Epithelial cell of esophagus (primary cell): ENCODE measurements around the gene ADAMTS2.
"Not testable (repeated sequence)": the region's sequence is repeated elsewhere in the genome, so short reads cannot be mapped to it uniquely, and the experiment has no call there.

Experiments used
- DNase-seq: peaks from one replicate; pipeline ENCODE4 v3.0.0; 2010; ENCODE audit warnings: low read depth
- H3K4me3 ChIP-seq: 2 replicates; pipeline ENCODE4 v1.5.1; 2011; ENCODE audit warnings: mild to moderate bottlenecking, low read length, control low read depth
- TF ChIP-seq, protein P1 (sequence below): IDR thresholded peaks from 2 replicates; pipeline ENCODE4 v1.5.1; 2011; ENCODE audit warnings: low read depth, mild to moderate bottlenecking, low read length, control low read depth, inconsistent platforms; ENCODE audit not compliant: insufficient read depth; ENCODE audit errors: missing control alignments

Gene ADAMTS2

DNA sequence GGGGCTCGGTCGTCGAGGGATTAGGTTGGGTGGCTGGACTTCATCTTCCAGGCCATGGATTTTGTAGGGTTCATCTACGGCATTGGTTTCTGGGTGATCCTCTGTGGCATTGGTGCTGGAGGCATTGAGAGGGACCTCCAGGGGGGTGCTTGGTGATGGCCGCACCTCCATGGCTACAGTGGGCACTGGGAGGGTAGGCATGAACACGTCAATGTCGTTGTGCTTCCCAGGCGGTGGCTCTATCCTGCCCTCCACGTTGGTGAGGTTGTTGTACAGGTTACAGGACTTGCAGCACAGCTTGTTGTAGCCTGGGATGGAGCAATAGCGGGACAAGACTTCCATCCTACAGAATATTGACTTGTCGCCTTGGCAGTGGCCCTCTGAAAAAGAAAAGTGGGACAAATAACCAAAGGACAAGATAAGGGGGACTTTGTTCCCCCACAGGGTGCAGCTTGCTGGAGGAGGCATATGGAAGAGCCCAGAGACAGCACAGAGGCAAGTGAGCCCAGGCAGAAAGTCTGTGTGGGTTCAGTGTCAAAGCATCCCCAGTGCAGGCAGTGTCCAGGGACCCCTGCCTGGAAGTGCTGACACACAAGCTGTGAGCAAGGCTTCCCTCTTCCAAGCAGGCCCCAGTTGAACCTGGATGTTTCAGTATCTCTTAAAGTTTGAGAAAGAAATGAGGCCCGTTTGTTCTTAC, 231.2 kb downstream of the ADAMTS2 start:
- no peak overlapping the region for H3K4me3 ChIP-seq
- TF ChIP-seq, protein P1, sequence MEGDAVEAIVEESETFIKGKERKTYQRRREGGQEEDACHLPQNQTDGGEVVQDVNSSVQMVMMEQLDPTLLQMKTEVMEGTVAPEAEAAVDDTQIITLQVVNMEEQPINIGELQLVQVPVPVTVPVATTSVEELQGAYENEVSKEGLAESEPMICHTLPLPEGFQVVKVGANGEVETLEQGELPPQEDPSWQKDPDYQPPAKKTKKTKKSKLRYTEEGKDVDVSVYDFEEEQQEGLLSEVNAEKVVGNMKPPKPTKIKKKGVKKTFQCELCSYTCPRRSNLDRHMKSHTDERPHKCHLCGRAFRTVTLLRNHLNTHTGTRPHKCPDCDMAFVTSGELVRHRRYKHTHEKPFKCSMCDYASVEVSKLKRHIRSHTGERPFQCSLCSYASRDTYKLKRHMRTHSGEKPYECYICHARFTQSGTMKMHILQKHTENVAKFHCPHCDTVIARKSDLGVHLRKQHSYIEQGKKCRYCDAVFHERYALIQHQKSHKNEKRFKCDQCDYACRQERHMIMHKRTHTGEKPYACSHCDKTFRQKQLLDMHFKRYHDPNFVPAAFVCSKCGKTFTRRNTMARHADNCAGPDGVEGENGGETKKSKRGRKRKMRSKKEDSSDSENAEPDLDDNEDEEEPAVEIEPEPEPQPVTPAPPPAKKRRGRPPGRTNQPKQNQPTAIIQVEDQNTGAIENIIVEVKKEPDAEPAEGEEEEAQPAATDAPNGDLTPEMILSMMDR = no peak
- DNase-seq = no peak

DNA sequence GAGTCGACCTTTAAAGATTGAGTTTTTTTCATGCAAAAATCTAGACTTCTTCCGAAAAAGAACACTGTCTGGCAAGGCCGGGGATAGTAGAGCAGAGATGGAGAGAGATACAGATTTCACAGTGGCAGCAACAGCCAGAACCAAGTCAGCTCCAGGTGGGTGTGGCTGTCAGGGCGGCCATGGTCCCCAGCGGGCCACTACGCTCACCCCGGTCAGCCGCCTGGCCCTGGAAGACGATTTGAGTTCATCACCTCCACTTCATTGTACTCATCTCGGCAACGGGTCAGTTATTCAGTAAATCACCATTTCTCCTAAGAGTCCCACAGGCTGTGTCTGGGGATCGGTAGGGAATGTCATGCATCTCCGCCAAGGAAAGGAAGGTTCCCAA, 232.1 kb downstream of the ADAMTS2 start:
- TF ChIP-seq, protein P1 = no peak
- no peak for DNase-seq
- no peak overlapping the region for H3K4me3 ChIP-seq

DNA sequence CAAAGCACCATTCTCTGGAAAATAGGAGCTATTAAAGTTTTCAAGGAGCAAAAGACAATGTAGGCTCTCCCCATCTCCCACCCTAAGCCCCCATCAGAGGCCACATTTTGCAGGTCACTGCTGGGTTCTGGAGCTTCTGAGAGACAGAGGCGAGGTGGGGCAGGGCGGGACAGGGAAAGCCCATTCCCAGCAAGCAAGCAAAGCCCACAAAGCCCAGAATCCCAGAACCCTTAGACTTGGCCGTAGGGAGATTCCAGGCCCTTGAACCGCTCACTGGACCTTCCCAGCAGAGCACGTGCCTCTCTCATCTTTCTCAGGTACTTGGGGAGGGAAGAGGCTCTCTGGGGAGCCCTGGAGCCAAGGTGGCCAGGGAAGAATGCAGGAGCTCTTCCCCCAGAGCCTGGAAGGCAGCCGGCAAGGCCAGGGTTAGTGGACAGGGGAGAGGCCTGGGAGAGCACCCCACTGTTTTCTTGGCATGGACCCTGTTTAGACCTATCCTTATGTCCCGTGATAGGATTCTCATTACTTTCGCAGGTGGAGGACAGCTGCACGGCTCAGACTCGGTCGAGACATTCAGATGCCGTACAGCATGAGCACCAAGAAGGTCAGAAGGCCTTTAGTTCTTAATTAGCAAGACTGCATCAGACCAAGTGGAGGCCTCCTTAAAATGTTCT, 232.7 kb downstream of the ADAMTS2 start:
- DNase-seq = no peak
- TF ChIP-seq, protein P1 = no peak
- H3K4me3 ChIP-seq = no peak overlapping the region

DNA sequence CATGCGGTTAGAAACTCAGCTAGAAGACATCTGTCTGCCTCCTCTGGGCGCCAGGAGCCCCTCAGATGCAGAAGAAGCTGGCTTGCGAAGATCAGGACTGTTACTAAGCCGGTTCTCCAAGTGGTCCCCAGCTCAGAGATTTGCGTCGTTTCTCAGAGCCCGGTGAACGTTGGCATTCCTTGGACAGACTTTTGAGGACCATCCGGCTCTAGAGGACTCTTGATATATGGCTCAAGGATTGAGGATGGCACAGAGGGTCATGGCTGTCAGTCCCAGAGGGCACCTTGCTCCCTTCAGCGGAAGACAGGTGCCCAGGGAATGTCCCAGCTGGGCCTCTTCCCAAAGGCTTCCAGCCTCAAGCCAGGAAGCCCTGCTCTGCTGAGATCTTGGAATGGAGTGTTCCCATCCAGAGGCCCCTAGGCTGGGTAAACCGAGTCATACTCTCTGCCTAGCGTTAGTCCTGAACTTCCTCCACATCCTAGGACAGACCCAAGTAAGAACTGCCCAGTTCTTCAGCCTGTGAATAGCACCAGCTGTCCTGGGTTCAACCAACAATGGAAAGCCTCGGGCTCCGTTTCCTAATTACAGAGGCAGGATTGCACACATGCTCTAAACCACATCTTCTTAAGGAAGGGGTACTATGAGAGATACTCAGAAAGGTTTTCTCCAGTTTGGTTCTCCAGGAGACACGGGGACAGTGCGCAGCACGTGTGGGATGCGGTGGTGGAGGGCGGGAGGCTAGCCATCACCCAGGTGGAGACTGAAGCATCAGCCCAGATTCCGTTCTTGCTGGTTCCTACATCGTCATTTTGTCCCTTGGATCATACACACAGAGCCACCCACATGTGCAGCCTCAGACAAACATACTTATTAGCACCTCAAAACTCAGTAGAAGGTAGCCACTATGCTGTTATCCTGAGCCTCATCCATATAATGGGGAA, 233.7 kb downstream of the ADAMTS2 start:
- no peak overlapping the region for H3K4me3 ChIP-seq
- TF ChIP-seq, protein P1 = no peak
- DNase-seq = no peak

DNA sequence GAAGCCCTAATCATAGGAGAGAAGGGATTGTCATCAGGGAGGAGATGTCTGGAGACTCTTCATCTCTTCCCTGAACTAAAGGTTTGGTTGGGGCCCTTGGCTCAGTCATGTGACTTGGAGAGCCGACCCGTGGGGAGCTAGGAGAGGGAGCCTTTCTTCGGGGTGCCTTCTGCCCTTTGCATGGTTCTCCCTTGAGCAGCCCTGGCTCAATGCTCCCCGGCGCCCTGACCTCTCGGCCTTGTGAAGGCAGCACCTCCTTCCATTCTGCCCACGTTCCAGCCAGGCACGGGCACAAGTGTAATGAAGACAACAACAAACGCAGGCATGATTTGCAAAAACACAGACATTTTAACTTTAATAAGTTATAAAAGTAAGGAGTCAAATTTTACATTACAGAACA, 234.7 kb downstream of the ADAMTS2 start:
- TF ChIP-seq, protein P1 = no peak
- no peak for DNase-seq

DNA sequence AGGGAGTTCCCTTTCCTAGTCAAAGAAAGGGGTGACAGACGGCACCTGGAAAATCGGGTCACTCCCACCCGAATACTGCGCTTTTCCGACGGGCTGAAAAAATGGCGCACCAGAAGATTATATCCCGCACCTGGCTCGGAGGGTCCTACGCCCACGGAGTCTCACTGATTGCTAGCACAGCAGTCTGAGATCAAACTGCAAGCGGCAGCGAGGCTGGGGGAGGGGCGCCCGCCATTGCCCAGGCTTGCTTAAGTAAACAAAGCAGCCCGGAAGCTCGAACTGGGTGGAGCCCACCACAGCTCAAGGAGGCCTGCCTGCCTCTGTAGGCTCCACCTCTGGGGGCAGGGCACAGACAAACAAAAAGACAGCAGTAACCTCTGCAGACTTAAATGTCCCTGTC, 244.0 kb downstream of the ADAMTS2 start:
- not testable (repeated sequence) for DNase-seq

More for the DNA sequence above, 234.7 kb downstream of the ADAMTS2 start:
- no peak overlapping the region for H3K4me3 ChIP-seq

DNA sequence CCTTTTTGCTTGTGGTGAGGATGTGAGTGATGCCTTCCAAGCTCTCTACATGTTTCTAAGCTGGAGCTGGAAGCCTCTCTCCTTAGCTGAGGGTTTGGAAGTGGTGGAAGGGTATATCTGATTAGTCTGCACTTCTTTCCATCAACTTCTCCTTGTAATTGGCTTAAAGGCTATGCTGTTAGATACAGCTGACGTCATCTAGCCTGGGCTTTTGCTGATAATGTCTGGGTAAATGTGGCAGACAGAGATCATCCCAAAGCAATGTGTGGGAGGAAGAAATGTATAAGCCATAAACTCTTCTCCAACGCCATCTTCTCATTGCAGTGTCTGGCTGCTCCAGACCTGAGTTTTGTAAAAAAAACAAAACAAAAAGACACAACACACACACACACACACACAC, 255.8 kb downstream of the ADAMTS2 start:
- TF ChIP-seq, protein P1 = no peak
- no peak for DNase-seq
- no peak overlapping the region for H3K4me3 ChIP-seq

More for the DNA sequence above, 244.0 kb downstream of the ADAMTS2 start:
- H3K4me3 ChIP-seq = not testable (repeated sequence)
